Activated T-cell treated with anti-CD3 and anti-CD28 coated beads for 1 hour (primary cell): ENCODE results near the gene MUC5B.

Source experiments
- DNase-seq: peaks from one replicate; pipeline ENCODE4 v3.0.0-alpha.2; 2020; ENCODE audit warnings: low read depth

The MUC5B gene

DNA sequence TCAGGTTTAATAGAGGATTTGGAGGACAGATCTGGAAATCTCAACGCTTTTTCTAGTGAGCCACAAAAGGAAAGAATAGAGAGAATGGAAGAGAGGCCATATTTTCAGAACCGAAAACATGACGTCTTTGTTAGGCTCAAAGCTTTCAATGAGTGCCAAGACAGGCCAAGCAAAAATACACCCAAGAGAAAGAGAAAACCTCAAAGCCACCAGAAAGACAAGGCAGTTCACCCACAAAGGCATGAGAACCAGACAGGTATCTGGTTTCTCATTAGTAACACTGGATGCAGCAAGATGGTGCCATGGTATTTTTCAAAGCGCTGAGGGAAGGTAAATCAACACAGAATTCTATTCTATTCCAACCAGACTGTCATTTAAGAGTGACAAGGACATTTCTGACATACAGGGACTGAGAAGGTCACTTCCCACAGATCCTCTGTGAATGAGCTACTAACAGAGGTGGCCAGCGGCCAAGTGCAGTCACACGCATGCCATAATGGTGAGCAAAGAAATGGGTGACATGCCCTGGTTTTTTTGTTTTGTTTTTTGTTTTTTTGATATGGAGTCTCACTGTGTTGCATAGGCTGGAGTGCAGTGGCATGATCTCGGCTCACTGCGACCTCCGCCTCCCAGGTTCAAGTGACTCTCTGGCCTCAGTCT lies 44.7 kb downstream of the MUC5B start:
- DNase-seq = no peak

GRCh38 chr11:1269957-1270356 lies 47.1 kb downstream of the MUC5B start:
- no peak for DNase-seq

DNA sequence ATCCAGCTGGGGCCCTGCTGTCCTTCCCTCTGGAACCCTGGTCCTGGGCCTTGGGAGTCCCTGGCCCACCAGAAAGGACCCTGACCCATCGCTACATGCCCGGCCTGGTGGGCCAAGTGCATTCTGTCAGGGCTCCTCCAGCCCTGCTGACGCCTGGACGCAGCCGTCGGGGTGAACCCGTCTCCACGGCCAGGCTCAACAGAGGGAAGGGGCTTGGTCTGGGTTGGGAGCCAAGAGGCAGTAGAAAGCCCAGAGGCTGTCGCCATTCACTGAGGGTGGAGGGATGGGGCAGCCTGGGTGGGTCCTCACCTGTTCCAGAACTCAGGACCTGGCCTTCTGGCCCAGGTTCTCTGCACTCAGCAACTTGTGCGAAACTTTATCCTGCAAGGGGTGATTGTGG lies 47.6 kb downstream of the MUC5B start:
- no peak for DNase-seq

- DNase-seq = no peak
These were observed 48.1 kb downstream of the MUC5B start for GRCh38 chr11:1271002-1271401.

DNA sequence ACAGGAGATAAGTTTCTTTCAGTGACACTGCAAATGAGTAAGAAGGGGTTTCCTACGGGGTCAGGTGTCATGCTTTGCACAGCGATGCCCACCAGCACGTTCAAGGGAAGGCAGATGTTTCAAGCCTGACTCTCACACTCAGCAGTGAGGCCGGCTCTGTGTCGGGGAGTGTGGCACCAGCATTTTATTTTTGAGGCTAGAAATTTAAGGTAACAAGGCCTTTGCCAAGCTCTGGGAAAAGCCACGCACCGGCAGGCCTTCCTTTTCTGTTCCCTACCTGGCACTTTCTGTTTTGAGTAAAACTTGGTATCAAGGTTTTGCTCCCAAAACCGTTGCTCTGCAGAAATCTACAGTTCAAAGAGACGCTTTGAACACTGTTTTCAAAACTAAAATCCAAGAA lies 48.5 kb downstream of the MUC5B start:
- no peak for DNase-seq

GRCh38 chr11:1271927-1272326 lies 49.1 kb downstream of the MUC5B start:
- no peak for DNase-seq

GRCh38 chr11:1272531-1272930 lies 49.7 kb downstream of the MUC5B start:
- no peak for DNase-seq

GRCh38 chr11:1274501-1274900 lies 51.6 kb downstream of the MUC5B start:
- no peak for DNase-seq

GRCh38 chr11:1275021-1275420 lies 52.2 kb downstream of the MUC5B start:
- no peak for DNase-seq

DNA sequence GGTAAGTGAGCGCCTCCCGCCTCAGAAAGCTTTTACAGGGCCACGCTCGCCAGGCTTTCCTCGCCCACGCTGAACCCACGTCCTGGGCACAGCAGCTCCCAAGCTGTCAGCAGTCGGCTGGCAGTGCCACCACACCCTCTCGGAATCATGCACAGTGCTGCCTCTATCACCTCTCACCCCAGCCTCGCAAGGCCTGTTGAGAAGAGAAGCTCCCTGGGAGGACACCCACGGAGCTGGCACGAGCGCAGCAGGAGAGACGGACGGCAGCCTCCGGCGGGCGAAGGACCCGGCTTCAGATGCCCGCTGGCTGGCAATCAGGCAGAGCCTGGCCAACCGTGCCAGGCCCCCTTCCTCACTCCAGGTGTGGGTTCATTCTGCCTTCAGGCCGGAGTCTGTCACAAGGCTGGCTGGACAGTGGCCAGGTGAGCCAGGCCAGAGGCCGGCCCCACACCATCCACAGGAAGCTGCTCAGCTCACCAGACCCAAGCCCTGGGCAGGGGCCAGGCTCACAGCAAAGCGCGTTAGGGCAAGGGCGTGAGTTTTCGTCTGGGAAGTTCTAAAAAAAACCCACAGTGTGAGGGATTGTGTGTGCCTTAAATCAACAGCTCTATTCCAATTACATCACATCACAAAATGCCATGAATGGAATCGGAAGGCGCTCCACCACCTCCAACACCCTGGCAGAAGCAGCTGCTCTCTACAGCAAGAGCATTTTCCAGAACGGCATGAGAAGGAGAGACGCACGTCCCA lies 53.4 kb downstream of the MUC5B start:
- no peak for DNase-seq

GRCh38 chr11:1276866-1277615 lies 54.2 kb downstream of the MUC5B start:
- DNase-seq = no peak

- no peak for DNase-seq
These were observed 55.2 kb downstream of the MUC5B start for GRCh38 chr11:1277936-1278512.

GRCh38 chr11:1278766-1279673 lies 56.2 kb downstream of the MUC5B start:
- DNase-seq = no peak

- no peak for DNase-seq
These were observed 56.8 kb downstream of the MUC5B start for GRCh38 chr11:1279674-1280055.

- no peak for DNase-seq
These were observed 57.5 kb downstream of the MUC5B start for GRCh38 chr11:1280116-1281035.

DNA sequence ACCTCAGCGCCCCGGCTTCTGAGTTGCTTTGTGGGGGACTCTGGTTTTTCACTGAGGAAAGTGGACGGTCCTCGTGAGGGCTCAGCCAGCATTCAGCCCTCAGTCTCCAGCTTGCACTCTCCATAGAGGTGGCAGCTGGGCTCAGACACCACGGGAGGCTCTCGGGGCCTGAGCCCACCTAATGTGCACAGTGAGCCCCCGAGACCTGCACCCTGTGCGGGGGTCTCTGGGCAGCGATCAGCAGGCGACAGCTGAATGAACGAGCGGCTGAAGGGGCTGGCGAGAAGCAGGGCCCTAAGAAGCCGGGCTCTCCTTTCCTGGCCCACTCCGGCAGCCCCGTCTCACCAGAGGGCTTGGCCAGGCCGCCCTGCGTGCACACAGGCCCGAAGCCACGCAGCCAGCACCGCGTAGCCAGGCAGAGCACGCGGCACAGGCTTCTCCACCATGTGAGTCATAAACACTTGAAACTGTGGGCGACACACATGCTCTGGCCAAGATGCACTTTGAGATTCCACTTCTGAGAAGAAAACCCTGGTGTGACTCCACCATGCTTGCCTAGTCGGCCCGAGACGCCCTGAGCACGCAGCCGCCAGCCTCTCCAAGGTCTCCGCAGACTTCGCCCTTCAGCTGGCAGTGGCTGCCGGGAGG lies 58.6 kb downstream of the MUC5B start:
- no peak for DNase-seq

GRCh38 chr11:1281974-1282365 lies 59.1 kb downstream of the MUC5B start:
- DNase-seq = no peak

- DNase-seq = no peak
These were observed 60.2 kb downstream of the MUC5B start for GRCh38 chr11:1283091-1283511.

DNA sequence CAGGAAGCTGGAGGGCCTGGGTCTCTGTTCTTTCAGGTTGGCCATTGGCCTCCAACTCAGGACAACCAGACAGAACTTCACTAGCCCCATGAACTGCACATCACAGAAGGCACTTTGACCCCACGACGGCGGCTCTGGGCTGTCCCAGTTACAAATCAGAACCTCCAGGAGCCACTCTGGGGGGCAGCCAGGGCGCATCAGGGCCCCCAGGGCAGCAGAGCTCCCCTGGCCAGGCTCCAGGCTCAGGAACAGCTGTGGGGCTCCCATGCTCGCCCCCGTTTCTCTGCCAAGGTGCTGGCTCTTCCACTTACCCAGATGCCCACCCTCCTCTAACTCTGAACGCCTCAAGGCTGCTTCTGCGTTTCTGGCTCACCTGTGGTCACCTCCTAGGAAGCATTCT lies 61.0 kb downstream of the MUC5B start:
- DNase-seq = no peak

GRCh38 chr11:1285316-1285744 lies 62.5 kb downstream of the MUC5B start:
- no peak for DNase-seq
